ENCODE results near the gene TMEM185B.
A peak's percentile ranks its signal among the peaks of the same experiment; 100 is the strongest.

TMEM185B gene

DNA sequence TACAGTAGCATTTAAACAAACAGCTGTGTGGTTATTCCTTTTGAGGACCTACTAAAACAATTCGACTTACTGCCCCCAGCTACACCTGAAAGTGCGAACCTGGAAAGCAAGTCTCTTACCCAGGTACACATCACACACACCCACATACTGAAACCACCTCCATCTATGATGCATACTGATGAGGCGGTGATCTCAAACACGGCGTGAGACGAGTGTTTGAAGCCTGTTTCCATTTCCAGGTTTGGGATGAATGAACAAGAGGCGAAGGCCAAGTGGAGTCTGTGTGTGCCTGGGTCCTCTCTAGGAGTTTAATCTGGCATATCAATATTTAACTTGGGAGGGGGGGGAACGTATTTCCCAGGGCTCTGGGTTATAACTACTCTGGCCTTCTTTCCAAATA is 1.6 kb downstream of the TMEM185B start:
- Mint-ChIP-seq H3K36me3 (peaks cover 65% of the 10 kb centered on the region), H3K4me3 (peak overlapping the region; percentile 15), H3K27me3 (no peaks in the 10 kb centered on the region), H3K4me1 (peaks cover 56% of the 10 kb centered on the region), H3K27ac (peak overlapping the region; percentile 88), H3K9me3 (peaks cover 8% of the 10 kb centered on the region)
- DNase-seq = no peak
- CTCF ChIA-PET = interaction anchor here (1.1 to 2.7 kb wide), 2 partner anchors 15 to 47 kb away, joined by 4 to 8 read pairs; no protein-coding TSS in a partner anchor

DNA sequence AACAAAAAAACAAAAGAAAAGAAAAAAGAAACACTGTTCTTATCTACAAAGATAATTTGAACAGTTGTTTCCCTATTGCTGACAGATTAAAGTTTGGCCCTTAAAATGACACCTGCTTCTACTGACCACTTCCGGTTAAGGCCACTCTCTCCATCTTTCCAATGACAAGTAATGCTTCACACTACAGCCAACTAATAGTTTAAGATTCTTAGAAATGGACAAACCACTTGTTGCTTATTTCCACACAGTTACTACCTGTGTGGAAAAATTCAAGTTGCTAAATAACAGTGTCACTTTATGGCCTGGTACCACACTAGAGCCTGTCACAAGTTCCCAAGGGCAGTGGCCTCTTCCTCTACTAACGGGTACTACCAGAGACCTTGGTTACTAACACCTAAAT is 2.4 kb downstream of the TMEM185B start:
- no peak for DNase-seq
- H3K4me3 Mint-ChIP-seq = no peak overlapping the region
- CTCF ChIA-PET = interaction anchor here (1.1 to 1.5 kb wide), 2 partner anchors 39 to 46 kb away, joined by 4 read pairs; no protein-coding TSS in a partner anchor
- no peaks in the 10 kb centered on the region for H3K27me3 Mint-ChIP-seq
- peaks cover 49% of the 10 kb centered on the region for H3K4me1 Mint-ChIP-seq
- peaks cover 12% of the 10 kb centered on the region for H3K9me3 Mint-ChIP-seq
- H3K36me3 Mint-ChIP-seq = peaks cover 63% of the 10 kb centered on the region
- no peak overlapping the region for H3K27ac Mint-ChIP-seq

DNA sequence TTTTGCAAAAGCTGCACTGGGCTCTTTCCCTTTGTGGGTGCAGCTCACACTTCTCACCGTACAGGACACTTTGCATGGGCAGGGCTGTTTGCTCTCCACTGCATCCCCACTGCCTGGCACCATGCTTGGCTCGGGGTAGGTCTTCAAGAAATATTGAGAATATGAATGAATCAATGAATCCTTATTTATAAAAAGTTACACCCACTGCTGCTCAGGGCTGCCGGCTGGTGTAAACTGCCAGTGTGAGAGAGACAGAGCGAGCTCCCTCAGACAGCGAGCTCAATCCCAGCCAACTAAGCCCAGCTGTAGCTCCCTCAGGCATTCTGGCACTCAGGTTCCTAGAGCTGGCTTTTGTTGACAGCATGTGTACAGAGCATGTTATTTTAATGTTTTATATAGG is 3.4 kb downstream of the TMEM185B start:
- Mint-ChIP-seq H3K4me1 (peaks cover 40% of the 10 kb centered on the region), H3K4me3 (no peak overlapping the region), H3K36me3 (peaks cover 58% of the 10 kb centered on the region), H3K27ac (no peak overlapping the region), H3K27me3 (no peaks in the 10 kb centered on the region), H3K9me3 (peaks cover 12% of the 10 kb centered on the region)
- CTCF ChIA-PET = interaction anchor here (1.5 to 1.6 kb wide), 2 partner anchors 14 to 38 kb away, joined by 4 to 5 read pairs; no protein-coding TSS in a partner anchor
- no peak for DNase-seq

DNA sequence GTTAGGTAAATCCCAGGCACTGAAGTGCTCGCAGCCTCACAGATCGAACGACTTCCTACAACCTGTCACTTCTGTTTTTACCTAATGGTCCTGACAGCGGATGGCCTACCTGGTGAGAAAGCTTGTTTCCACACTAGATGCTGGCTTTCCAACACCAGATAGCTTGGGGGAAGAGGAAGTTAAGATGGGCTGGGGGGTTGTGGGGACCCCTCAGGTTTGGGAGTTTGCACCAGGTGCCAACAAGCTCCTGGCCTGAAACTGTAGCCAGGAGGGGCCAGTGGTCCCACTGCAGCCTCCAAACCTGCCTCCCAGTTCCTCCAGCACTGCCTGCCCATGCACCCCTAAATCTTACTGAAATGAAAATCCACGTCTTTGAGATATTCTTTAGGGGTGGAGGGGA is 3.9 kb downstream of the TMEM185B start:
- Mint-ChIP-seq H3K9me3 (peaks cover 12% of the 10 kb centered on the region), H3K36me3 (peaks cover 55% of the 10 kb centered on the region), H3K4me1 (peaks cover 35% of the 10 kb centered on the region), H3K27ac (no peak overlapping the region), H3K4me3 (no peak overlapping the region), H3K27me3 (no peaks in the 10 kb centered on the region)
- CTCF ChIA-PET = interaction anchor here (1.5 to 1.6 kb wide), 2 partner anchors 13 to 37 kb away, joined by 4 to 5 read pairs; no protein-coding TSS in a partner anchor
- DNase-seq = no peak

DNA sequence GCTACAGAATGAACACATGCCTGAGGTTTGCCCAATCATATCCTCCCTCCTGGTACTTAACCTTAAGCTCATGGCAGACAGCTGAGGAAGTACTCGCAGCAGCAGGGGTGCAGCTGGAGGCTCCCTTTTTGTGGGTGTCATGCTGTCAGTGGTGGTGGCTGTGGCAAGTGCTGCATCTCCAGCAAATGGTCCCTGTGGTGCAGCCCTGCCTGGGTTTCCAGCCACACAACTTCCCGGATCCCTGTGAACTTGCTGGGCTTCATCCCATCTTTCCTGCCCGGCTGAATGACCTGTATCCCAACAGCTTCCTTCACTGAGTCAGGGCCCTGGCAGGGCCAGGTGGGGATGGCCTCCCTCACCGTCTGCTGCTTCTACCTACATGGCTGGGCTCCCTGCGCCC is 5.0 kb downstream of the TMEM185B start:
- CTCF ChIA-PET = interaction anchor here (1.2 kb wide), 1 partner anchor 95 kb away, joined by 3 read pairs; no protein-coding TSS in a partner anchor
- DNase-seq = no peak
- Mint-ChIP-seq H3K4me1 (peaks cover 27% of the 10 kb centered on the region), H3K9me3 (peaks cover 12% of the 10 kb centered on the region), H3K27me3 (no peaks in the 10 kb centered on the region), H3K4me3 (no peak overlapping the region), H3K27ac (no peak overlapping the region), H3K36me3 (peaks cover 55% of the 10 kb centered on the region)

DNA sequence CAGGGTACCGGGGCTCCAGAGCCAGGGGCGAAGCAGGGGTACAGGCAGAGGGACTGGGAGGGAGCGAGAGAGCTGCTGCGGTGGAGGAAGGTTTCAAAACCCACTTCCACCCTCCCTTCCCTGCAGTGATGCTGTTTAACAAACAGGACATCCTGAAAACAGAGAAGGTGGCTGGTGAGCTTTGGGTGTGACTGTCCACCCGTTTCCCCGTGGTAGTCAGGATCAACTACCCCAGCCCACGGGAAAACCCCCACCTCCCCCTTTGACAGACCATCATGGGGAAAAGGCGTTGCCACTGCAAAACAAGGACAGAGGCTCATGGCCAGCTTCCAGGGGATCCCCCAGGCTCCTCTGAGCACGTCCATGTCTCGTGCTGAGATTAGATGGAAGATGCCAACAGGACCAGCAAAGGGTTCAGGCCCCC is 12.9 kb downstream of the TMEM185B start:
- H3K36me3 Mint-ChIP-seq = peaks cover 24% of the 10 kb centered on the region
- no peaks in the 10 kb centered on the region for H3K9me3 Mint-ChIP-seq
- peaks cover 11% of the 10 kb centered on the region for H3K4me1 Mint-ChIP-seq
- H3K27me3 Mint-ChIP-seq = no peaks in the 10 kb centered on the region
- CTCF ChIA-PET = interaction anchor here (1.0 to 2.0 kb wide), 3 partner anchors 22 to 103 kb away, joined by 3 to 10 read pairs (median 5); no protein-coding TSS in a partner anchor
- peak overlapping the region; percentile 21 for H3K4me3 Mint-ChIP-seq
- DNase-seq = peak; percentile 49
- H3K27ac Mint-ChIP-seq = peak overlapping the region; percentile 83

DNA sequence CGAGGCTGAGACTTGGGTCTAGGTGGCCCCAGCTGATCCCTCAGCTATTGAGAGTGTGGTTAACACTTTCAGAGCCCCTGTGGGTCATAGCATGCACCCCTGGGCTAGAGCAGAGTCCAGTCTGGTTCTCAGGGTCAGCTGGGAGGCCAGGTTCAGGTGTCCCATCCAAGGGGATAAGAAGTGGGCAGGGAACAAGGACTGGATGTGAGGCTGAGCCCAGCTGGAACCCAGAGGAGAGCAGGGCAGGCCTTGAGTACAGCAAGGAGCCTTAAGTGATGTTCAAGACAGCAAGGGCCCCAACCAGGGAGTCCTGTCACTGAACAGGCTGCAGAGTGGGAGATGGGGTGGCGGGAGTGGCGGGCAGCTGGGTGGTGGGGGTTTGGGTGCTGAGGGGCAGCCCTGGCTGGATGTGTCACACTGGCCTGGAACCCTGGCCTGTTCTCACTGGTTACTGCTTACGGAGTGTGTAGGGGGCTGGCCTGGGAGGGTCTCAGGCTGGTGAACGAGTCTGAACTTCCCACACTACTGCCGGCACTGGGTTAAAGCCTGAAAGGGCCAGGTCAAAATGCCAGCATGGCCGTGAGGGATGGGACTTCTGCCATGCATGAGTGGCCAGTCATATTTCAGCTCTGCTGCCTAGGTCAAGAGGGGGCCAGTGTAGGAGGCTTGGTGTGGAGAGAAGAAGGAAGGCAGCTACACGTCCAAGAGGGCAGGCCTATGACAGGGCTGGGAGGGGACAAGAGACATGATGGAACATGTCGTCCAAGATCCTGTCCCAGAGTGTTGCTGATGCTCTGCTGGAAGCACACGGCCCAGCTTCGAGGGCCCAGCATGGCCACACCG is 13.6 kb downstream of the TMEM185B start:
- CTCF ChIA-PET = interaction anchor here (1.0 to 3.9 kb wide), 5 partner anchors 23 to 104 kb away, joined by 3 to 28 read pairs (median 8); no protein-coding TSS in a partner anchor
- no peaks in the 10 kb centered on the region for H3K9me3 Mint-ChIP-seq
- H3K4me3 Mint-ChIP-seq = no peak overlapping the region
- H3K27me3 Mint-ChIP-seq = no peaks in the 10 kb centered on the region
- H3K4me1 Mint-ChIP-seq = peaks cover 11% of the 10 kb centered on the region
- no peak for DNase-seq
- H3K36me3 Mint-ChIP-seq = peaks cover 24% of the 10 kb centered on the region
- H3K27ac Mint-ChIP-seq = peak overlapping the region; percentile 83

DNA sequence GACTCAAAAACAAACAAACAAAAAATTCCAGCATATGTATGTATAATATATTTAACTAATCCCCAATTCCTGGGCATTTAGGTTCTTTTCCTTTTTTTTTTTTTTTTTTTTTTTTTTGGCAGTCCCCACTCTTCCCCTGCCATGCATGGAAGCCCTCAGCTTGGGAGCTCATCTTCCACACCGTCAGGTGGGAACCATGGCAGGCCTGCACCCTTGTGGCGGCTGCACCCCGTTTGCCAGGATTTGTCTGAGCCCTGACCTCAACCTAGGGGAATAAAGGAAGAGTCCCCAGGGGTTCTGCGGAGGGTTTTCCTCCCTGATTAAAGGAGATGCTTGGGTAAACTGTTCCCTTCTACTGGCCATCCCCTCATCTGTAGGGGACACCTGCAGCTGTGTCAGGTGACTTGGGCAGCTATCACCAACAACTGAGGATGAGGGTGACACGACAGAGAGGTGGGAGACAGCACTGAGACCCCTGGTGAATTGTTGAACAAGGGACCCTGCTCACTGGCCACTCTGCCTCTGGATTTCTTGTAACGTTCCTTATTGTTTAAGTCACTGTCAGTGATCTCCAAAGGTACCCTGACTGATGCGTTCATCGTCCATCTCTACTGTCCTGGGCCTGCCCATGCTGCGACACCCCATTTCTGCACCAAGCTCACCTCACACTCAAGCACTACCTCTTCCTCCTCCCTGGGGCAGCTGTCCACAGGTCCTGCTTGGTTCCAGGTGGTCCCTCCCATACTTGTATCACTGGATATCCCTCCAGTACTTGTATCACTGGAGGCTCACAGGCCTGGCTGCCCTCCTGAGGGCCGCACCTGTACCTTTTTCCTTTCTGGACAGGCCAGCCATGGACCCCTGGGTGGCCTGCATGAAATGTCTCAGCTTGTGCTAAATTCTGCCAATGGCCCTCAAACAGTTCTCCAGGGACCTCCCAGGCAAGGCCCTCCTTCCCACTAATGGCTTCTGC is 14.5 kb downstream of the TMEM185B start:
- H3K4me3 Mint-ChIP-seq = no peak overlapping the region
- H3K9me3 Mint-ChIP-seq = no peaks in the 10 kb centered on the region
- peaks cover 24% of the 10 kb centered on the region for H3K36me3 Mint-ChIP-seq
- no peaks in the 10 kb centered on the region for H3K27me3 Mint-ChIP-seq
- CTCF ChIA-PET = interaction anchor here (0.9 to 3.9 kb wide), 3 partner anchors 32 to 104 kb away, joined by 3 to 28 read pairs (median 8); no protein-coding TSS in a partner anchor
- H3K27ac Mint-ChIP-seq = no peak overlapping the region
- DNase-seq = no peak
- peaks cover 11% of the 10 kb centered on the region for H3K4me1 Mint-ChIP-seq

DNA sequence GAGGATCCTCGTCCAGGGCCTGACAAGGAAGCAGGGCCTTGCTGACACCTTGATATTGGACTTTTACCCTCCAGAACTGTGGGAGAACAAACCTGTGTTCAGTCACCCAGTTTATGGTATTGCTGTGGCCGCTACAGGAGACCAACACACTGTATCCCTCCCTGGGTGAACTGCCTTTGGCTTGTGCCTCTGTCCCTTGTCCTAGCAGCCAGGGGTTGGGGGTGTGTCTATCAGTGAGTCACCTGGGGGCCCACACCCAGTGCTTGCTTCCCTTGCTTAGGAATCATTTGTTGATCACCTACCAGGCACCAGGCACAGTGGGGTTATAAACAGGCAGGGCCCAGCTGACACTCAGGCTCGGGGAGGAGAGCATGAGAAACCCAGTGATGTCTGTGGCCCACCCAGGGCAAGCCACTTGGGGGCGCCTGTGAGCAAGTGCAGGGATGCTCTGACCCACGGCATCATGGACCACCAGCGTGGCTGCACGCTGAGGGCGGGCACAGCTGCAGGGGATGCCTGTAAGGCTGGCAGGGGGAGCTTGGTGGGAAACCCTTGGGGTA is 17.1 kb downstream of the TMEM185B start:
- Mint-ChIP-seq H3K27ac (no peak overlapping the region), H3K4me1 (peaks cover 11% of the 10 kb centered on the region), H3K27me3 (no peaks in the 10 kb centered on the region), H3K4me3 (no peak overlapping the region), H3K36me3 (peaks cover 25% of the 10 kb centered on the region), H3K9me3 (no peaks in the 10 kb centered on the region)
- peak; percentile 55 for DNase-seq
- CTCF ChIA-PET = interaction anchor here (0.6 to 3.9 kb wide), 9 partner anchors 11 to 110 kb away, joined by 3 to 28 read pairs (median 5); partner anchors contain the start of genes RALB and TMEM185B

DNA sequence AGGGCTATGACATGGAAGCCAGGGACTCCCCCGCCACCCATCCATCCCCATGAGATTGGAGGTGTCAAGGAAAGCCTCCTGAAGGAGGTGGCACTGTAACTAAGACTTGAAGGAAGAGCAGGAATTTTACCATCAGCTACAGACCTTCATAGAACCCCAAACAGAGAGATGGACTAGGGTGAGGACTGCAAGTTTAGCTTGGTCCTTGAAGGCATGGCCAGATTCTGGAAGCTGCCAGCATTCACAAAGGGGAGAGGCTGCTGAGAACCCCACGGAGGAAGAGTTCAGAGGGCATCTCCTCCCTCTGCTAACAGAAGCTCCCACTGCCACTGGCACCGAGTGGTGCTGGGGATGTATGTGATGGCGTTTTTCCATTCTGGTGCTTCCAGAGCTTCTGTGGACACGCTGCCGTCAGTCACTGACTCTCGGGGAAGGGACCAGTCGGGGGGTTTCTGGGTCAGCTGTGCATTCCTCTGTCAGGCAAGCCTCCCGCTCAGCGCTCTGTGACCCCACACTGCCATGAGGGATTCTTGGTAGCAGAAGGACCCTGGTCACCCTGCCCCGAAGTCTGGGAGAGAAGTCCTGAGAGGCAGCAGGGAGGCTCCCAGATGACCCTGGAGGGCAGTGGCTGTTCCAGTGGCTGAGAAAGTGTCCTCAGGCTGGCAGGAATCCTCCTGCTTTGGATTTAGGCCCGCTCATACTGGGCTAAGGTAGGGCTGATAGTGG is 18.1 kb downstream of the TMEM185B start:
- no peak overlapping the region for H3K27ac Mint-ChIP-seq
- no peak for DNase-seq
- H3K9me3 Mint-ChIP-seq = peaks cover 4% of the 10 kb centered on the region
- no peaks in the 10 kb centered on the region for H3K27me3 Mint-ChIP-seq
- peaks cover 11% of the 10 kb centered on the region for H3K4me1 Mint-ChIP-seq
- peaks cover 28% of the 10 kb centered on the region for H3K36me3 Mint-ChIP-seq
- CTCF ChIA-PET = interaction anchor here (1.0 to 1.3 kb wide), 5 partner anchors 22 to 111 kb away, joined by 3 to 10 read pairs (median 3); no protein-coding TSS in a partner anchor
- no peak overlapping the region for H3K4me3 Mint-ChIP-seq

DNA sequence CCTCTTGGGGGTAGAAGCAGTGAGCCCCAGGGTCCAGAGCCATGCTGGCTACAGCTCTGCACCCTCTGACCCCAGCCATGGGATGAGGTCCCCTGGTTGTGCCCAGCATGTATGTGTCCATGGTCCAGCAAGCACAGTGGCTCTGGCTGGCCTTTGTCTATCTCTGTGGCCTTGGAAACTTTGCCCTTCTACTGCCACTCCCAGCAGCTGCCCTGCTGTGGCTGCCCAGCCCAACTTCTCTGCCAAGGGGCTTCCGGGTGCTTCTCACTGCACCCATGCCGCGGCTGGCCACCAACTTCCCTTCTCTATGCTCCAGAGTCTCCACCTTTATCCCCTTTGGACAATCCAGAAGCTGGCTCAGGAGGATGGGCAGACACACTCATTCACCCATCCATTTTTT is 18.8 kb downstream of the TMEM185B start:
- Mint-ChIP-seq H3K27me3 (no peaks in the 10 kb centered on the region), H3K36me3 (peaks cover 22% of the 10 kb centered on the region), H3K9me3 (peaks cover 4% of the 10 kb centered on the region), H3K4me3 (no peak overlapping the region), H3K27ac (no peak overlapping the region), H3K4me1 (peaks cover 11% of the 10 kb centered on the region)
- CTCF ChIA-PET = interaction anchor here (0.6 to 1.3 kb wide), 4 partner anchors 23 to 143 kb away, joined by 3 to 10 read pairs (median 3); no protein-coding TSS in a partner anchor
- no peak for DNase-seq

DNA sequence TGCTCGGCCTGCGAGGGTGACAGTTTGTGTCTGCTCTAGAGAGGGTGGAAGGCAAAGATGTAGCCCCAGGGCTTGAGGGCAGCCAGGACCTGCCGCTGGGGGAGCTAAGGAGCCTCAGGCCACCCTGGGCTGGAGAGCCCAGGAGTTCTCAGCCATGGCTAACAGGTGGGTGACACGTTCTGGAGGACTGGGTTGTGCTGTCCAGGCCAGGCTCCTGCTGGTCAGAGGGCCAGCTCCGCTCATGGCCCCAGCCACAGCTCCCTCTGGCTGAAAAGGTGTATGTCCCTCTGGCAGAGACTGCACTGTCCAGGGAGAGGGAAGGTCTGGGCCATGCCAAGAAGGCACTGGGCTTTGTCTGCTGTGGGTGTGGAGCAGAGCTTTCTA is 19.2 kb downstream of the TMEM185B start:
- no peak overlapping the region for H3K4me3 Mint-ChIP-seq
- peaks cover 11% of the 10 kb centered on the region for H3K4me1 Mint-ChIP-seq
- peaks cover 20% of the 10 kb centered on the region for H3K36me3 Mint-ChIP-seq
- no peak overlapping the region for H3K27ac Mint-ChIP-seq
- peaks cover 4% of the 10 kb centered on the region for H3K9me3 Mint-ChIP-seq
- no peak for DNase-seq
- no peaks in the 10 kb centered on the region for H3K27me3 Mint-ChIP-seq
- CTCF ChIA-PET = interaction anchor here (0.6 to 1.3 kb wide), 2 partner anchors 108 to 143 kb away, joined by 3 read pairs; no protein-coding TSS in a partner anchor

All from activated naive CD4-positive, alpha-beta T cell treated with anti-CD3 and anti-CD28 coated beads, Interleukin-2, amount 10 ng/mL, durations not matched to agents 7 days and 5 days (primary cell).